Measurements from ENCODE around the gene SERPINB7.

Gene SERPINB7

DNA sequence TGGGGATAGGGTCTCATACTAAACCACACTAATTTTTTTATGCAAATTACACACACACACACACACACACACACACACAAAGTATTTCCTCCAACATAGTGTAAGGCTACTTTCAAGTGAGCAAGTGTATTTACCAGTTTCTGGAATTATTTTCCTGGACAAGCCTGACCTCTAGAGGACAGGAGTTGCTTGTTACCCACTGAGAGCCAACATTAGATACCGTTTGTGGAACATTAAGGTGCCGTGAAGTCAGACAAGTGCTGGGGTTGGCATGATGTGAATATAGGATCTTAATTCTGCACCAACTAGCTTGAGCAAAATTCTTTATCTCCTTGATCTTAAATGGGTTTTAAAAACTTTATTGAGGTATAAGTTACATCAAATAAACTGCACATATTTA lies 72.9 kb downstream of the SERPINB7 start:
- peak; percentile 19 for DNase-seq (ENCODE audit: extremely low spot score)
- TF ChIP-seq PKNOX1 (IDR thresholded peaks at IDR 0.05) (no peak), FOXK2 (IDR thresholded peaks at IDR 0.05) (no peak), NFRKB (IDR thresholded peaks at IDR 0.05) (no peak)
- POLR2A ChIA-PET, result no interaction called here
- CTCF ChIA-PET, result interaction anchor here (0.7 kb wide), 1 partner anchor 10 kb away, joined by 3 read pairs; no protein-coding TSS in a partner anchor

GRCh38 chr18:63850020-63850419 lies 74.8 kb downstream of the SERPINB7 start:
- peak; percentile 9 for DNase-seq (ENCODE audit: extremely low spot score)
- CTCF ChIA-PET, result no interaction called here

GRCh38 chr18:63850636-63851035 lies 75.4 kb downstream of the SERPINB7 start:
- ChIA-PET CTCF (no interaction called here), POLR2A (no interaction called here)
- no peak for DNase-seq (ENCODE audit: extremely low spot score)
- no peak for TF ChIP-seq TARDBP (IDR thresholded peaks at IDR 0.05)
- TF ChIP-seq BHLHE40 (IDR thresholded peaks at IDR 0.05; ENCODE audit: borderline replicate concordance), result no peak
- no peak for TF ChIP-seq NFRKB (IDR thresholded peaks at IDR 0.05)
- TF ChIP-seq ARNT (IDR thresholded peaks at IDR 0.05), result no peak
- TF ChIP-seq SUZ12 (IDR thresholded peaks at IDR 0.05), result no peak
- TF ChIP-seq HDGF (IDR thresholded peaks at IDR 0.05; ENCODE audit: borderline replicate concordance), result no peak
- no peak for TF ChIP-seq FOXK2 (IDR thresholded peaks at IDR 0.05)
- no peak for TF ChIP-seq FOXM1 (IDR thresholded peaks at IDR 0.05; ENCODE audit: borderline replicate concordance)

More at GRCh38 chr18:63850020-63850419, 74.8 kb downstream of the SERPINB7 start:
- POLR2A ChIA-PET, result no interaction called here
- TF ChIP-seq FOXK2 (IDR thresholded peaks at IDR 0.05), result no peak

Measured in HEK293T (cell line).